WTC11 (cell line): ENCODE data around the gene FYCO1.

ENCODE experiments used
- ATF3 ChIP-seq: sonication (generic); formaldehyde crosslinking; conservative IDR thresholded peaks from 2 replicates; pipeline ENCODE4 v1.8.1; 2022; ENCODE audit warnings: mild to moderate bottlenecking, missing genetic modification reagents
- ESRRA ChIP-seq: sonication (generic); formaldehyde crosslinking; IDR thresholded peaks from 2 replicates; pipeline ENCODE4 v1.8.1; 2022; ENCODE audit warnings: mild to moderate bottlenecking, missing genetic modification reagents, borderline replicate concordance
- ETV6 ChIP-seq: sonication (generic); formaldehyde crosslinking; IDR thresholded peaks from 2 replicates; pipeline ENCODE4 v1.8.1; 2022; ENCODE audit warnings: mild to moderate bottlenecking, missing genetic modification reagents
- GABPB1 ChIP-seq: sonication (generic); formaldehyde crosslinking; IDR thresholded peaks from 2 replicates; pipeline ENCODE4 v1.8.1; 2023; ENCODE audit warnings: mild to moderate bottlenecking, missing genetic modification reagents
- NFATC4 ChIP-seq: fragments of 250-450 bp; sonication (Bioruptor Pico); IDR thresholded peaks from 2 replicates; pipeline ENCODE4 v1.9.0; 2021; ENCODE audit warnings: mild to moderate bottlenecking
- NR1H2 ChIP-seq: sonication (generic); formaldehyde crosslinking; IDR thresholded peaks from 2 replicates; pipeline ENCODE4 v1.9.0; 2021; ENCODE audit warnings: mild to moderate bottlenecking, moderate library complexity, missing genetic modification reagents
- TCF7 ChIP-seq: sonication (generic); formaldehyde crosslinking; IDR thresholded peaks from 2 replicates; pipeline ENCODE4 v1.8.0; 2022; ENCODE audit warnings: mild to moderate bottlenecking, low read depth, missing genetic modification reagents, moderate library complexity
- TP53 ChIP-seq: sonication (generic); formaldehyde crosslinking; IDR thresholded peaks from 2 replicates; pipeline ENCODE4 v1.8.1; 2023; ENCODE audit warnings: mild to moderate bottlenecking, missing genetic modification reagents
- TF ChIP-seq, protein P1 (sequence below): fragments of 200-600 bp; IDR thresholded peaks from 2 replicates; pipeline ENCODE4 v1.8.0; 2022; ENCODE audit warnings: antibody characterized with exemption

GRCh38 chr3:45944830-45945620 lies 50.6 kb downstream of the FYCO1 start:
- no peak for TF ChIP-seq NR1H2 (CRISPR knock-in tag)
- TF ChIP-seq TCF7 (CRISPR knock-in tag): no peak
- TF ChIP-seq ESRRA (CRISPR knock-in tag): no peak
- no peak for TF ChIP-seq TP53
- no peak for TF ChIP-seq NFATC4 (CRISPR knock-in tag)
- TF ChIP-seq GABPB1: no peak
- TF ChIP-seq, protein P1, sequence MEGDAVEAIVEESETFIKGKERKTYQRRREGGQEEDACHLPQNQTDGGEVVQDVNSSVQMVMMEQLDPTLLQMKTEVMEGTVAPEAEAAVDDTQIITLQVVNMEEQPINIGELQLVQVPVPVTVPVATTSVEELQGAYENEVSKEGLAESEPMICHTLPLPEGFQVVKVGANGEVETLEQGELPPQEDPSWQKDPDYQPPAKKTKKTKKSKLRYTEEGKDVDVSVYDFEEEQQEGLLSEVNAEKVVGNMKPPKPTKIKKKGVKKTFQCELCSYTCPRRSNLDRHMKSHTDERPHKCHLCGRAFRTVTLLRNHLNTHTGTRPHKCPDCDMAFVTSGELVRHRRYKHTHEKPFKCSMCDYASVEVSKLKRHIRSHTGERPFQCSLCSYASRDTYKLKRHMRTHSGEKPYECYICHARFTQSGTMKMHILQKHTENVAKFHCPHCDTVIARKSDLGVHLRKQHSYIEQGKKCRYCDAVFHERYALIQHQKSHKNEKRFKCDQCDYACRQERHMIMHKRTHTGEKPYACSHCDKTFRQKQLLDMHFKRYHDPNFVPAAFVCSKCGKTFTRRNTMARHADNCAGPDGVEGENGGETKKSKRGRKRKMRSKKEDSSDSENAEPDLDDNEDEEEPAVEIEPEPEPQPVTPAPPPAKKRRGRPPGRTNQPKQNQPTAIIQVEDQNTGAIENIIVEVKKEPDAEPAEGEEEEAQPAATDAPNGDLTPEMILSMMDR: no peak
- TF ChIP-seq ATF3 (CRISPR knock-in tag): no peak
- no peak for TF ChIP-seq ETV6
